Muscle of arm (tissue), 12 donors: ENCODE data around the gene PDLIM5. TPM values are rescaled to one million over a fixed set of nuclear protein-coding genes. Genes with fewer than 3 reads are reported as not detected.

Experiments used
- DNase-seq: peaks from one replicate; pipeline ENCODE4 v3.0.0-alpha.2; 2013
- polyA plus RNA-seq, 12 donors: library from polyadenylated mRNA; unstranded; fragments of 120-200 nt; gene quantifications; one replicate each; pipeline ENCODE4 v1.2.1, GENCODE V29; 2013; ENCODE audit not compliant: insufficient read length in 12 of 12

PDLIM5 gene
- polyA plus RNA-seq, 12 donors = 121 to 2,061 (median 310) TPM

GRCh38 chr4:94689155-94689860 is 237.6 kb downstream of the PDLIM5 start:
- no peak for DNase-seq

GRCh38 chr4:94690851-94691254 is 239.1 kb downstream of the PDLIM5 start:
- no peak for DNase-seq

- DNase-seq = no peak
Observed at GRCh38 chr4:94691552-94691951, 239.8 kb downstream of the PDLIM5 start.

GRCh38 chr4:94695384-94695783 is 243.6 kb downstream of the PDLIM5 start:
- no peak for DNase-seq

- DNase-seq = no peak
Observed at GRCh38 chr4:94698187-94698586, 246.4 kb downstream of the PDLIM5 start.

- DNase-seq = no peak
Observed at GRCh38 chr4:94700298-94700697, 248.6 kb downstream of the PDLIM5 start.

GRCh38 chr4:94701631-94702300 is 250.0 kb downstream of the PDLIM5 start:
- DNase-seq = peak; percentile 32

- DNase-seq = no peak
Observed at GRCh38 chr4:94711635-94712034, 259.9 kb downstream of the PDLIM5 start.

GRCh38 chr4:94714365-94715160 is 262.8 kb downstream of the PDLIM5 start:
- no peak for DNase-seq

GRCh38 chr4:94715726-94716125 is 264.0 kb downstream of the PDLIM5 start:
- no peak for DNase-seq

Other genes starting within 250 kb of the PDLIM5 start
- gene SMARCAD1, start 244.1 kb upstream of the PDLIM5 start, polyA plus RNA-seq = 10 to 100 TPM in 11 of 12 donors, not detected in 1; 26.2 to 54.5 (median 36.6) TPM
- 10 to 100 TPM in 3 of 12 donors, 1 to 10 TPM in 7, not detected in 2; 3.8 to 14.1 (median 7.9) TPM for gene HPGDS, start 109.1 kb upstream of the PDLIM5 start, polyA plus RNA-seq